HG03097 (cell line): ENCODE measurements around the gene RAI1.
A peak's percentile ranks its signal among the peaks of the same experiment; 100 is the strongest.
"Not testable (repeated sequence)": the region's sequence is repeated elsewhere in the genome, so short reads cannot be mapped to it uniquely, and the experiment has no call there.

Source experiments
- ATAC-seq: cut with Tn5 transposase; IDR thresholded peaks from one replicate; pipeline ENCODE4 v1.9.1; 2021; ENCODE audit not compliant: unreplicated experiment, low FRiP score

Gene RAI1, protein sequence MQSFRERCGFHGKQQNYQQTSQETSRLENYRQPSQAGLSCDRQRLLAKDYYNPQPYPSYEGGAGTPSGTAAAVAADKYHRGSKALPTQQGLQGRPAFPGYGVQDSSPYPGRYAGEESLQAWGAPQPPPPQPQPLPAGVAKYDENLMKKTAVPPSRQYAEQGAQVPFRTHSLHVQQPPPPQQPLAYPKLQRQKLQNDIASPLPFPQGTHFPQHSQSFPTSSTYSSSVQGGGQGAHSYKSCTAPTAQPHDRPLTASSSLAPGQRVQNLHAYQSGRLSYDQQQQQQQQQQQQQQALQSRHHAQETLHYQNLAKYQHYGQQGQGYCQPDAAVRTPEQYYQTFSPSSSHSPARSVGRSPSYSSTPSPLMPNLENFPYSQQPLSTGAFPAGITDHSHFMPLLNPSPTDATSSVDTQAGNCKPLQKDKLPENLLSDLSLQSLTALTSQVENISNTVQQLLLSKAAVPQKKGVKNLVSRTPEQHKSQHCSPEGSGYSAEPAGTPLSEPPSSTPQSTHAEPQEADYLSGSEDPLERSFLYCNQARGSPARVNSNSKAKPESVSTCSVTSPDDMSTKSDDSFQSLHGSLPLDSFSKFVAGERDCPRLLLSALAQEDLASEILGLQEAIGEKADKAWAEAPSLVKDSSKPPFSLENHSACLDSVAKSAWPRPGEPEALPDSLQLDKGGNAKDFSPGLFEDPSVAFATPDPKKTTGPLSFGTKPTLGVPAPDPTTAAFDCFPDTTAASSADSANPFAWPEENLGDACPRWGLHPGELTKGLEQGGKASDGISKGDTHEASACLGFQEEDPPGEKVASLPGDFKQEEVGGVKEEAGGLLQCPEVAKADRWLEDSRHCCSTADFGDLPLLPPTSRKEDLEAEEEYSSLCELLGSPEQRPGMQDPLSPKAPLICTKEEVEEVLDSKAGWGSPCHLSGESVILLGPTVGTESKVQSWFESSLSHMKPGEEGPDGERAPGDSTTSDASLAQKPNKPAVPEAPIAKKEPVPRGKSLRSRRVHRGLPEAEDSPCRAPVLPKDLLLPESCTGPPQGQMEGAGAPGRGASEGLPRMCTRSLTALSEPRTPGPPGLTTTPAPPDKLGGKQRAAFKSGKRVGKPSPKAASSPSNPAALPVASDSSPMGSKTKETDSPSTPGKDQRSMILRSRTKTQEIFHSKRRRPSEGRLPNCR (N-terminal part only)

DNA sequence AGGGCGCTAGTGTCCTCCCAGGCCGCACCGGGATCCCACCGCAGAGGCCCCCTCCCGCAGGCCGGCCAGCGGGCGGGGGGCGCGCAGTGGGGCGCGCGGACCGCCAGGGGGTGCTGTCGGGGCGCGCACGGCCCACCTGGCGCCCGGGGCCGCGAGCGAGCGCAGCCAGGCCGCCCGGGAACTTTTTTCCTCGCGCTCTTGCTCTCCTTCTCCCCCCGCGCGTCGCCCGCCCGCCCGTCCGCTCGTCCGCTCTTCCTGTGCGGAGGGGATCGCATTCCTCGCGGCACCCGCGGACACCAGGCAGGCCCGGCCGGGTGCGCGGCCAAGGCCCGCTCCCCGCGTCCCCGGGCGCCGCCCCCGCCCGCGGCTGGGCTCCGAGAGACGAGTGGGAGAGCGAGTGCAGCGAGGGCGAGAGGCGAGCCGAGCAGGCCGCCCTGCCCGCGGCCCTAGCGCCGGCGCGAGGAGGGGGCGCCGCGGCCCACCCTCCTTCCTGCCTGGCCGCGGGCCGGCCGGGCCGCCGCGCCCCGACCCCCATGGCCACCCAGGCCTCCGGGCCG lies at the start of gene RAI1:
RAI1 (plus strand) TSS at position 272 of the 557 bp plus-strand sequence. CDS start 111,491 bp downstream, outside the sequence.
- ATAC-seq = peak; percentile 42

DNA sequence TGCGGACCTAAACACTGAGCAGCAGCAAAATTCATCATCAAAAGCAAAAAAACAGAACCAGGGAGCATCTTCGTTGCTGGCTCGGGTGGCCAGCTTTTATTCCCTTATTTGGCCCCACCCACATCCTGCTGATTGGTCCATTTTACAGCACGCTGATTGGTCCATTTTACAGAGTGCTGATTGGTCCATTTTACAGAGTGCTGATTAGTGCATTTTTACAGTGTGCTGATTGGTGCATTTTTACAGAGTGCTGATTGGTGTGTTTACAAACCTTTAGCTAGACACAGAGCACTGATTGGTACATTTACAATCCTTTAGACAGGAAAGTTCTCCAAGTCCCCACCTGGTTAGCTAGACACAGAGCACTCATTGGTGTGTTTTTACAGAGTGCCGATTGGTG lies 48.6 kb upstream of the RAI1 start:
- not testable (repeated sequence) for ATAC-seq

DNA sequence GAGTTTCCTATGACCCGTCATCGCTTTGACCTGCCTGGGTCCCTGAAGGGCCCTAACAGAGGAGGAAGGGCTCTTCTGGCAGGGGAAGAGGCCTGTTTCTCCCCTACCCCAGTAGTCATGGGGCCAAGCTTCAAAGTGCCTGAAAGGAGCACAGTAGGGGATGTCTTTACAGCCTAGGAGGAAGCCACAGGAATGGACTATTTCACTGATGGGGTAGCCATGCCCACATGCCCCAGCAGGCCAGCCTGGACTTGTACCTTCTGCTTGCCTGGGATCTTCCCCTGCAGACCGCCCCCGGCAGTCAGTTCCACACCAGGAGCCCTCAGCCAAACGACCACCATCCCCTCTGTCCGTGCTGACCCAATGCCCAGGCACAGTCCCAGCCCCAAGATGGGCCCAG lies 47.9 kb upstream of the RAI1 start:
- ATAC-seq = no peak

- ATAC-seq = no peak
These were observed 46.1 kb upstream of the RAI1 start for GRCh38 chr17:17635126-17635525.

- not testable (repeated sequence) for ATAC-seq
These were observed 45.6 kb upstream of the RAI1 start for GRCh38 chr17:17635537-17636271.

- no peak for ATAC-seq
These were observed 44.9 kb upstream of the RAI1 start for GRCh38 chr17:17636272-17636885.

GRCh38 chr17:17638467-17638866 lies 42.8 kb upstream of the RAI1 start:
- no peak for ATAC-seq

GRCh38 chr17:17639661-17640270 lies 41.5 kb upstream of the RAI1 start:
- not testable (repeated sequence) for ATAC-seq

GRCh38 chr17:17641621-17642409 lies 39.4 kb upstream of the RAI1 start:
- ATAC-seq = no peak

- ATAC-seq = not testable (repeated sequence)
These were observed 36.1 kb upstream of the RAI1 start for GRCh38 chr17:17645148-17645547.

GRCh38 chr17:17645961-17646360 lies 35.3 kb upstream of the RAI1 start:
- no peak for ATAC-seq

DNA sequence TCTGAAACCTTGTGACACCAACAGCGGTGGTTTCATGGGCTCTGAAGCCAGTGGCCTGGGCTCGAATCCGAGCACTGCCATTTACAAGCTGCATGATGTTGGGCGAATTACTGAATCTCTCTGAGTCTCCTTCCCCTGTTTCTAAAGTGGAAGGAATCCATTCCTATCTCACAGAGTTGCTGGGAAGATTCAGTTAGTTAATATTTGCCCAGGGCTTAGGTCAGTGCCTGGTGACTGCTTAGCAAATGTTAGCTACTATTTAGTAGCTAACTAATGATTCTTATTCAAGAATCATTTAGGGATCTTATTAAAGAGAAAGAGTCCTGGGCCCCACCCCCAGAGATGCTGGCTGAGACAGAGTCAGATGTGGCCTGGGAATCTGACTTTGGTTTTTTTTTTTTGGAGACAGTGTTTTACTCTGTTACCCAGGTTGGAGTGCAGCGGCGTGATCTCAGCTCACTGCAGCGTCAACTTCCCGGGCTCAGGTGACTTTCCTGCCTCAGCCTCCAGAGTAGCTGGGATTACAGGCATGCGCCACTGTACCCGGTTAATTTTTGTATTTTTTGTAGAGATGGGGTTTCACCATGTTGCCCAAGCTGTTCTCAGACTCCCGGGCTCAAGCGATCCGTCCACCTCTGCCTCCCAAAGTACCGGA lies 33.6 kb upstream of the RAI1 start:
- ATAC-seq = no peak

DNA sequence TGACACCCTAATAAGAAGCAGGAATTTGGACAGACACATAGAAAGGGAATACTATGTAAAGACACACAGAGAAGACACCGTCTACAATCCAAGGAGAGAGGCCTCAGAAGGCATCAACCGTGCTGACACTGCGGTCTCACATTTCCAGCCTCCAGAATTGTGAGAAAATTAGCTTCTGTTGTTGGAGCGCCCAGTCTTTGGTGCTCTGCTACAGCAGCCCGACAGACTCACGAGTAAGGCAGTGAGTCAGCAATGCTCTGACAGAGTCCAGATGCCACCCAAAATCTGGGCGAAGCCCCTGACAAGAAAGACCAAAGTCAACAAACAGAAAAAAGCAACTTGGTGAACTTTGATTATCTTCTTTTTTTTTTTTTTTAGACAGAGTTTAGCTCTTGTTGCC lies 32.5 kb upstream of the RAI1 start:
- no peak for ATAC-seq

- no peak for ATAC-seq
These were observed 30.3 kb upstream of the RAI1 start for GRCh38 chr17:17650959-17651358.

GRCh38 chr17:17653343-17653742 lies 27.9 kb upstream of the RAI1 start:
- ATAC-seq = no peak

DNA sequence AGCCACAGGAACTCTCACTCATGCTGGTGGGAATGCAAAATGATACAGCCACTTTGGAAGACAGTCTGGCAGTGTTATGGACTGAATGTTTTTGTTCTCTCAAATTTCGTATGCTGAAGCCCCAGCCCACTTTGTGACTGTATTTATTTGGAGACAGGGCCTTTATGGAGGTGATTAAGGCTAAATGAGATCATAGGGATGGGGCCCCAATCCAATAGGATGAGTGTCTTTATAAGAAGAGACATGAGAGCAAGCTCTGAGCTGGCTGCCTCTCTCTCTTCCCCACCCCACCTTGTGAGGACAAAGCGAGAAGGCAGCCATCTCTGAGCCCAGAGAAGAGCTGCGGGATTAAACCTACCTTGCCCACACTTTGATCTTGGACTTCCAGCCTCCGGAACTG lies 21.9 kb upstream of the RAI1 start:
- ATAC-seq = no peak

DNA sequence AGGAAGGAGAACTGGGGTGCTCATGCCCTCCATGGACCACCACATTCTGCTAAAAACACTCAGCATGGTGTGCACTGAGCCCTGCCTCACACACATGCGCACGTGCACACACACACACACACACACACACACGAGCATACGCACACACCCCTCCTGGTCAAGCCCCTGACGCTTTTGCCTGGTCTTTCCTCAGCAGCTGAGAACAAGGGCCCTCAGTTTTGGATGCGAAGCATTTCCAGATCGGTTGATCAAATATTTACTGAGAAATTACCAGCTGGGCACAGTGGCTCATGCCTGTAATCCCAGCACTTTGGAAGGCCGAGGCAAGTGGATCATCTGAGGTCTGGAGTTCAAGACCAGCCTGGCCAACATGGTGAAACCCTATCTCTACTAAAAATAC lies 20.1 kb upstream of the RAI1 start:
- no peak for ATAC-seq

GRCh38 chr17:17661834-17662385 lies 19.3 kb upstream of the RAI1 start:
- no peak for ATAC-seq
